Liver (tissue), 3 donors: ENCODE data around the gene ERC2.

ENCODE experiments used
- FOXA1 ChIP-seq: IDR thresholded peaks from 2 replicates; pipeline ENCODE4 v1.6.1; 2016; ENCODE audit warnings: antibody characterized with exemption
- GABPA ChIP-seq, 2 donors: IDR thresholded peaks in 1 of 2; conservative IDR thresholded peaks in 1 of 2; 2 replicates each; pipeline ENCODE4 v1.6.1; 2016; ENCODE audit warnings: antibody characterized with exemption in 2 of 2, mild to moderate bottlenecking in 1 of 2, moderate library complexity in 1 of 2
- HNF4G ChIP-seq: IDR thresholded peaks from 2 replicates; pipeline ENCODE4 v1.6.1; 2016; ENCODE audit warnings: antibody characterized with exemption
- JUND ChIP-seq, 2 donors: IDR thresholded peaks; 2 replicates each; pipeline ENCODE4 v1.6.1; 2016; ENCODE audit warnings: antibody characterized with exemption in 2 of 2
- MAX ChIP-seq: IDR thresholded peaks from 2 replicates; pipeline ENCODE4 v1.6.1; 2016; ENCODE audit warnings: antibody characterized with exemption
- RAD21 ChIP-seq, 2 donors: IDR thresholded peaks; 2 replicates each; pipeline ENCODE4 v1.6.1; 2016; ENCODE audit warnings: antibody characterized with exemption in 2 of 2, mild to moderate bottlenecking in 2 of 2
- RXRA ChIP-seq, 2 donors: IDR thresholded peaks; 2 replicates each; pipeline ENCODE4 v1.6.1; 2017 to 2018; ENCODE audit warnings: antibody characterized with exemption in 2 of 2, mild to moderate bottlenecking in 1 of 2
- SP1 ChIP-seq: IDR thresholded peaks from 2 replicates; pipeline ENCODE4 v1.6.1; 2018; ENCODE audit warnings: antibody characterized with exemption, mild to moderate bottlenecking
- TAF1 ChIP-seq: conservative IDR thresholded peaks from 2 replicates; pipeline ENCODE4 v1.6.1; 2016; ENCODE audit warnings: antibody characterized with exemption, mild to moderate bottlenecking
- YY1 ChIP-seq: IDR thresholded peaks from 2 replicates; pipeline ENCODE4 v1.6.1; 2016; ENCODE audit warnings: antibody characterized with exemption, mild to moderate bottlenecking
- ZBTB33 ChIP-seq: IDR thresholded peaks from 2 replicates; pipeline ENCODE4 v1.6.1; 2016; ENCODE audit warnings: antibody characterized with exemption
- TF ChIP-seq, protein P1 (sequence below): fragments of 150-350 bp; IDR thresholded peaks from 2 replicates; pipeline ENCODE4 v1.5.1; 2017; ENCODE audit warnings: improper control_type of control experiment, low read depth, low read length; ENCODE audit not compliant: missing input control
- TF ChIP-seq, protein P2 (sequence below): IDR thresholded peaks from 2 replicates; pipeline ENCODE4 v1.6.1; 2016; ENCODE audit warnings: antibody characterized with exemption, mild to moderate bottlenecking
- TF ChIP-seq, protein P3 (sequence below): IDR thresholded peaks from 2 replicates; pipeline ENCODE4 v1.6.1; 2016; ENCODE audit warnings: antibody characterized with exemption
- donor health status: healthy.
- donor health status: healthy.

- TF ChIP-seq, protein P1, sequence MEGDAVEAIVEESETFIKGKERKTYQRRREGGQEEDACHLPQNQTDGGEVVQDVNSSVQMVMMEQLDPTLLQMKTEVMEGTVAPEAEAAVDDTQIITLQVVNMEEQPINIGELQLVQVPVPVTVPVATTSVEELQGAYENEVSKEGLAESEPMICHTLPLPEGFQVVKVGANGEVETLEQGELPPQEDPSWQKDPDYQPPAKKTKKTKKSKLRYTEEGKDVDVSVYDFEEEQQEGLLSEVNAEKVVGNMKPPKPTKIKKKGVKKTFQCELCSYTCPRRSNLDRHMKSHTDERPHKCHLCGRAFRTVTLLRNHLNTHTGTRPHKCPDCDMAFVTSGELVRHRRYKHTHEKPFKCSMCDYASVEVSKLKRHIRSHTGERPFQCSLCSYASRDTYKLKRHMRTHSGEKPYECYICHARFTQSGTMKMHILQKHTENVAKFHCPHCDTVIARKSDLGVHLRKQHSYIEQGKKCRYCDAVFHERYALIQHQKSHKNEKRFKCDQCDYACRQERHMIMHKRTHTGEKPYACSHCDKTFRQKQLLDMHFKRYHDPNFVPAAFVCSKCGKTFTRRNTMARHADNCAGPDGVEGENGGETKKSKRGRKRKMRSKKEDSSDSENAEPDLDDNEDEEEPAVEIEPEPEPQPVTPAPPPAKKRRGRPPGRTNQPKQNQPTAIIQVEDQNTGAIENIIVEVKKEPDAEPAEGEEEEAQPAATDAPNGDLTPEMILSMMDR = no peak
- TF ChIP-seq, protein P2, sequence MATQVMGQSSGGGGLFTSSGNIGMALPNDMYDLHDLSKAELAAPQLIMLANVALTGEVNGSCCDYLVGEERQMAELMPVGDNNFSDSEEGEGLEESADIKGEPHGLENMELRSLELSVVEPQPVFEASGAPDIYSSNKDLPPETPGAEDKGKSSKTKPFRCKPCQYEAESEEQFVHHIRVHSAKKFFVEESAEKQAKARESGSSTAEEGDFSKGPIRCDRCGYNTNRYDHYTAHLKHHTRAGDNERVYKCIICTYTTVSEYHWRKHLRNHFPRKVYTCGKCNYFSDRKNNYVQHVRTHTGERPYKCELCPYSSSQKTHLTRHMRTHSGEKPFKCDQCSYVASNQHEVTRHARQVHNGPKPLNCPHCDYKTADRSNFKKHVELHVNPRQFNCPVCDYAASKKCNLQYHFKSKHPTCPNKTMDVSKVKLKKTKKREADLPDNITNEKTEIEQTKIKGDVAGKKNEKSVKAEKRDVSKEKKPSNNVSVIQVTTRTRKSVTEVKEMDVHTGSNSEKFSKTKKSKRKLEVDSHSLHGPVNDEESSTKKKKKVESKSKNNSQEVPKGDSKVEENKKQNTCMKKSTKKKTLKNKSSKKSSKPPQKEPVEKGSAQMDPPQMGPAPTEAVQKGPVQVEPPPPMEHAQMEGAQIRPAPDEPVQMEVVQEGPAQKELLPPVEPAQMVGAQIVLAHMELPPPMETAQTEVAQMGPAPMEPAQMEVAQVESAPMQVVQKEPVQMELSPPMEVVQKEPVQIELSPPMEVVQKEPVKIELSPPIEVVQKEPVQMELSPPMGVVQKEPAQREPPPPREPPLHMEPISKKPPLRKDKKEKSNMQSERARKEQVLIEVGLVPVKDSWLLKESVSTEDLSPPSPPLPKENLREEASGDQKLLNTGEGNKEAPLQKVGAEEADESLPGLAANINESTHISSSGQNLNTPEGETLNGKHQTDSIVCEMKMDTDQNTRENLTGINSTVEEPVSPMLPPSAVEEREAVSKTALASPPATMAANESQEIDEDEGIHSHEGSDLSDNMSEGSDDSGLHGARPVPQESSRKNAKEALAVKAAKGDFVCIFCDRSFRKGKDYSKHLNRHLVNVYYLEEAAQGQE = no peak
- no peak for TF ChIP-seq RAD21 (IDR thresholded peaks at IDR 0.05)
- TF ChIP-seq YY1 = no peak
- TF ChIP-seq, protein P3, sequence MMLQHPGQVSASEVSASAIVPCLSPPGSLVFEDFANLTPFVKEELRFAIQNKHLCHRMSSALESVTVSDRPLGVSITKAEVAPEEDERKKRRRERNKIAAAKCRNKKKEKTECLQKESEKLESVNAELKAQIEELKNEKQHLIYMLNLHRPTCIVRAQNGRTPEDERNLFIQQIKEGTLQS = no peak
- no peak for TF ChIP-seq SP1
- no peak for TF ChIP-seq GABPA (IDR thresholded peaks at IDR 0.05 in 1 of 2, conservative IDR thresholded peaks at IDR 0.05 in 1 of 2)
- no peak for TF ChIP-seq FOXA1
- TF ChIP-seq MAX = no peak
- TF ChIP-seq HNF4G = no peak
- TF ChIP-seq RXRA (IDR thresholded peaks at IDR 0.05) = no peak
- no peak for TF ChIP-seq TAF1
- no peak for TF ChIP-seq JUND (IDR thresholded peaks at IDR 0.05)
- TF ChIP-seq ZBTB33 = no peak
Observed at GRCh38 chr3:56369914-56370313, 98.4 kb downstream of the ERC2 start.
